ENCODE results near the gene PCDHGC4. TPM values are rescaled to one million over a fixed set of nuclear protein-coding genes. Genes with fewer than 3 reads are reported as not detected.
A peak's percentile ranks its signal among the peaks of the same experiment; 100 is the strongest.

Gene PCDHGC4
- total RNA-seq, 1 experiment from 2014 or later: 0.40 TPM

DNA sequence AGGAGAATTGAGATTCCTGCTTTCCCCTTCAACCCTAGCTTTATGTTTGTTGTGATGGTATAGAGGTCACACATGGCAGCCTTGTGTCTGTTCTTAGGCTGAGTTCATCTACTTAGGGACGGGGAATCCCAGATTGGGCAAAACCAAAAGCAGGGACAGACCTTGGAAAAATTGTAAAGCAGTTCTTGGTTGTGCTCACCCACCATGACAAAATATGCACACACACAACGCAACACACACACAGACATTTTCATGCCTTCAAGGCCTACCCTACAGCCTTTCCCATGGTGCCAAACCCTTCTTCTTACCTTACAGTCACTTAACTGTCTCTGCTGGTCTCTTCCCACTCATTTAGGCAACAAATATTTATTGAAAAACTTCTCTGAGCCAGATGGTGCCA, 18.9 kb downstream of the PCDHGC4 start:
- POLR2A ChIA-PET: no interaction called here
- Mint-ChIP-seq H3K4me1 (ENCODE audit: insufficient read depth, unreplicated experiment) (peaks cover 10% of the 10 kb centered on the region), H3K9me3 (ENCODE audit: unreplicated experiment) (no peaks in the 10 kb centered on the region), H3K27me3 (ENCODE audit: insufficient read depth, unreplicated experiment) (no peaks in the 10 kb centered on the region), H3K27ac (ENCODE audit: low read depth, unreplicated experiment) (no peak overlapping the region), H3K4me3 (ENCODE audit: unreplicated experiment) (no peak overlapping the region), H3K36me3 (ENCODE audit: insufficient read depth, unreplicated experiment) (peaks cover 6% of the 10 kb centered on the region)
- intact Hi-C loops (cut with micrococcal nuclease): no loop called here
- CTCF ChIA-PET: interaction anchor here (1.0 to 1.9 kb wide), 2 partner anchors 9 to 10 kb away, joined by 4 to 6 read pairs; no protein-coding TSS in a partner anchor
- TF ChIP-seq, protein P1, sequence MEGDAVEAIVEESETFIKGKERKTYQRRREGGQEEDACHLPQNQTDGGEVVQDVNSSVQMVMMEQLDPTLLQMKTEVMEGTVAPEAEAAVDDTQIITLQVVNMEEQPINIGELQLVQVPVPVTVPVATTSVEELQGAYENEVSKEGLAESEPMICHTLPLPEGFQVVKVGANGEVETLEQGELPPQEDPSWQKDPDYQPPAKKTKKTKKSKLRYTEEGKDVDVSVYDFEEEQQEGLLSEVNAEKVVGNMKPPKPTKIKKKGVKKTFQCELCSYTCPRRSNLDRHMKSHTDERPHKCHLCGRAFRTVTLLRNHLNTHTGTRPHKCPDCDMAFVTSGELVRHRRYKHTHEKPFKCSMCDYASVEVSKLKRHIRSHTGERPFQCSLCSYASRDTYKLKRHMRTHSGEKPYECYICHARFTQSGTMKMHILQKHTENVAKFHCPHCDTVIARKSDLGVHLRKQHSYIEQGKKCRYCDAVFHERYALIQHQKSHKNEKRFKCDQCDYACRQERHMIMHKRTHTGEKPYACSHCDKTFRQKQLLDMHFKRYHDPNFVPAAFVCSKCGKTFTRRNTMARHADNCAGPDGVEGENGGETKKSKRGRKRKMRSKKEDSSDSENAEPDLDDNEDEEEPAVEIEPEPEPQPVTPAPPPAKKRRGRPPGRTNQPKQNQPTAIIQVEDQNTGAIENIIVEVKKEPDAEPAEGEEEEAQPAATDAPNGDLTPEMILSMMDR (IDR thresholded peaks at IDR 0.05; ENCODE audit: unreplicated experiment): no peak
- DNase-seq (ENCODE audit: unreplicated experiment): no peak
- no TSS peak for BruUV-seq (replicated peaks)

DNA sequence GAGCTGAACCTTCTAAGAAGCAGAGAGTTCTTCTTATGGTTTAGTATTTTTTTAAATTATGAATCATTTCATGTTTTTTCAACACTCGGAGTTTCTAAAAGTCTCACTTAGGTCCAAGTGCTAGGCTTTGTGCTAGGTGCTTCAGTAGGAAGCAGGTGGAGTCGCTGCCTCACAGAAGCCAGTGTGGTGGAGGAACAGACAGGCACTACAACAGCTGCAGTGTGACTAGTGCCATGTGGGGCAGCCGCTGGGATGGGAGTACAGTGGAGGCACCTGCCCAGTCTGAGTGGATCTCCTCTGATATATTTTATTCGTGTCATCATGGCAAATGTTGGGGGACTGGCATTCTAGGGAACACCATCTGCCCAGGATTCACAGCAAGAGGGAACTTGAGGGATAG, 19.4 kb downstream of the PCDHGC4 start:
- CTCF ChIA-PET: interaction anchor here (0.6 to 1.9 kb wide), 4 partner anchors 8 to 88 kb away, joined by 3 to 7 read pairs (median 5); no protein-coding TSS in a partner anchor
- no peaks in the 10 kb centered on the region for H3K9me3 Mint-ChIP-seq (ENCODE audit: unreplicated experiment)
- no peaks in the 10 kb centered on the region for H3K27me3 Mint-ChIP-seq (ENCODE audit: insufficient read depth, unreplicated experiment)
- intact Hi-C loops (cut with micrococcal nuclease): no loop called here
- no peak for DNase-seq (ENCODE audit: unreplicated experiment)
- BruUV-seq (replicated peaks): no TSS peak
- H3K4me1 Mint-ChIP-seq (ENCODE audit: insufficient read depth, unreplicated experiment): peaks cover 15% of the 10 kb centered on the region
- no peak overlapping the region for H3K27ac Mint-ChIP-seq (ENCODE audit: low read depth, unreplicated experiment)
- no peak overlapping the region for H3K4me3 Mint-ChIP-seq (ENCODE audit: unreplicated experiment)
- POLR2A ChIA-PET: interaction anchor here (1.1 kb wide), 1 partner anchor 15 kb away, joined by 3 read pairs; the partner anchor contains the start of gene PCDHGC5
- H3K36me3 Mint-ChIP-seq (ENCODE audit: insufficient read depth, unreplicated experiment): peaks cover 6% of the 10 kb centered on the region
- TF ChIP-seq, protein P1 (IDR thresholded peaks at IDR 0.05; ENCODE audit: unreplicated experiment): no peak

- CTCF ChIA-PET: interaction anchor here (0.6 to 11.5 kb wide), 13 partner anchors 12 to 307 kb away, joined by 3 to 191 read pairs (median 4); partner anchors contain the start of genes DIAPH1, PCDHB11, PCDHGA10 and PCDHGC5
- Mint-ChIP-seq H3K27ac (ENCODE audit: low read depth, unreplicated experiment) (peak overlapping the region; percentile 88), H3K4me1 (ENCODE audit: insufficient read depth, unreplicated experiment) (peaks cover 23% of the 10 kb centered on the region), H3K36me3 (ENCODE audit: insufficient read depth, unreplicated experiment) (peaks cover 10% of the 10 kb centered on the region), H3K4me3 (ENCODE audit: unreplicated experiment) (no peak overlapping the region), H3K9me3 (ENCODE audit: unreplicated experiment) (no peaks in the 10 kb centered on the region), H3K27me3 (ENCODE audit: insufficient read depth, unreplicated experiment) (no peaks in the 10 kb centered on the region)
- POLR2A ChIA-PET: interaction anchor here (0.7 to 1.0 kb wide), 2 partner anchors 53 to 319 kb away, joined by 3 to 4 read pairs; partner anchors contain the start of gene PCDHB9
- TF ChIP-seq, protein P1 (IDR thresholded peaks at IDR 0.05; ENCODE audit: unreplicated experiment): no peak
- no peak for DNase-seq (ENCODE audit: unreplicated experiment)
- intact Hi-C loops (cut with micrococcal nuclease): no loop called here
- BruUV-seq (replicated peaks): no TSS peak
Measured at GRCh38 chr5:141506381-141507155, 21.7 kb downstream of the PCDHGC4 start.

DNA sequence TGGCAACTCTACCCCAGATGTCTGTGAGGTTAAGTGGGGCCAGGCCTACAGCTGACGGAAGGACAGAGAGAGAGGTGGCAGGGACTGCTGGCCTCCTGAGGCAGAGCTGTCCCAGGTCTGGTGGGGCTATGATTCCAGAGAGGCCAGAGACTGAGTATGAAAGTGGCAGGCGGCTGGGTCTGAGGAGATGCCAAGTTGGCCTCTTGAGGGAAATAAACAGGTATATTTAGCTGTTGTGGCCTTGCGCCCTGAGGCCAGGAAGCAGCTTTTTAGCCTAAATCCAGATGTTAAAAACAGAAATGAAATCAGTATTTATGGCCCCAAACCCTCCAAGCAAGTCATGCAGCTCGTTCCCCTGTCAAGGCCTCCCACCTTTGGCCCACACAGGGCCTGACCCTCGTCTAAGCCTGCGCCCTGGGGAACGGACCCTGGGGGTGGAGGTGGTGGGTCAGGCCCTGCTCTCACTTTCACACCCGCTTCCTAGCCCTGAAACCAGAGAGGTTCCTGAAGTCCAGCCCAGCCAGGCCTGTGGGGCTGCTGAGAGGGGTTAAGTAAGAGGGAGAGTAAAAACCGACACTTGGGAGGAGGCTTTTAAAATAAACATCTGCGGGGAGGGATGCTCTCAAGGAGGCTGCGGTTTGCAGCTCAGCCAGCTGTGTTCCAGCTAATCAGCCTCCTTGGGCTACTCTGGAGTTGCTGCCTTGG, 22.7 kb downstream of the PCDHGC4 start:
- no peak for DNase-seq (ENCODE audit: unreplicated experiment)
- intact Hi-C loops (cut with micrococcal nuclease): no loop called here
- peaks cover 26% of the 10 kb centered on the region for H3K4me1 Mint-ChIP-seq (ENCODE audit: insufficient read depth, unreplicated experiment)
- no TSS peak for BruUV-seq (replicated peaks)
- ChIA-PET CTCF (interaction anchor here (0.6 to 11.5 kb wide), 14 partner anchors 11 to 579 kb away, joined by 3 to 191 read pairs (median 4); partner anchors contain the start of genes DIAPH1, PCDHB11, PCDHGA10 and PCDHGB7), POLR2A (interaction anchor here (0.7 to 3.5 kb wide), 4 partner anchors 14 to 320 kb away, joined by 3 to 25 read pairs (median 4); partner anchors contain the start of gene PCDHB9)
- TF ChIP-seq, protein P1 (IDR thresholded peaks at IDR 0.05; ENCODE audit: unreplicated experiment): no peak
- H3K4me3 Mint-ChIP-seq (ENCODE audit: unreplicated experiment): no peak overlapping the region
- H3K36me3 Mint-ChIP-seq (ENCODE audit: insufficient read depth, unreplicated experiment): peaks cover 19% of the 10 kb centered on the region
- no peaks in the 10 kb centered on the region for H3K27me3 Mint-ChIP-seq (ENCODE audit: insufficient read depth, unreplicated experiment)
- H3K27ac Mint-ChIP-seq (ENCODE audit: low read depth, unreplicated experiment): peak overlapping the region; percentile 88
- no peaks in the 10 kb centered on the region for H3K9me3 Mint-ChIP-seq (ENCODE audit: unreplicated experiment)

Measured in MCF 10A (cell line).